ENCODE measurements around the gene XRN1.

The XRN1 gene

DNA sequence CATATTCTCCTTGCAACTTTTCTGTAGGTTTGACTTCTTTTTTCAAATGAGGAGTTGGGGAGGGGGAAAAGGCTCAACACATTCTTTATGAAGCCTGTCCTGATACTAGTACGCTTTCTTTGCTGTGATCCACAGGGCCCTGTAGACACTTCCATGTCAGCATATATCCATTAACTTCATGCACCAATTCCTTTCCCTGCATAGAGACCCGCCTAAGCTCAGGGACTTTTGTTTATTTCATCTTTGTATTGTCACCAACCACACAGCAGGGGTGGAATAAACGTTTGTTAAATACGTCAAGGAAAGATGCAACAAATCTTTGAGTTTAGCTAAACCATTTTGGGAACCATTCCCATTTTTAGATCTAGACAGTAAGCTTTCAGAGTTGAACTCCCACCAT lies 179.4 kb downstream of the XRN1 start:
- no peak for DNase-seq

- DNase-seq = no peak
Observed at GRCh38 chr3:142267269-142267668, 180.6 kb downstream of the XRN1 start.

DNA sequence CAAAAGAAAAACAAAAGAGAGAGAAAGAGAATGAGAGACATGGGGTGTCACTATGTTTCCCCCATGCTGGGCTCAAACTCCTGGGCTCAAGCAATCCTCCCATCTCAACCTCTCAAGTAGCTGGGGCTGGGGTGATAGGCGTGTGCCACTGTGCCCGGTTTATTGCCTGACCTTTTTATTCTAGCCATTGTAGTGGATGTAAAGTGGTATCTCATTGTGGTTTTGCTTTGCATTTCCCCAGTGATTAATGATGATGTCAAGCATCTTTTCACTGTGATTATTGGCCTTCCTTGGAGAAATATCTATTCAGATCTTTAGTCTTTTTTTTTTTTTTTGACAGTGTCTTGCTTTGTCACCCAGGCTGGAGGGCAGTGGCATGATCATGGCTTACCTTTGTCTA lies 184.7 kb downstream of the XRN1 start:
- DNase-seq = no peak

DNA sequence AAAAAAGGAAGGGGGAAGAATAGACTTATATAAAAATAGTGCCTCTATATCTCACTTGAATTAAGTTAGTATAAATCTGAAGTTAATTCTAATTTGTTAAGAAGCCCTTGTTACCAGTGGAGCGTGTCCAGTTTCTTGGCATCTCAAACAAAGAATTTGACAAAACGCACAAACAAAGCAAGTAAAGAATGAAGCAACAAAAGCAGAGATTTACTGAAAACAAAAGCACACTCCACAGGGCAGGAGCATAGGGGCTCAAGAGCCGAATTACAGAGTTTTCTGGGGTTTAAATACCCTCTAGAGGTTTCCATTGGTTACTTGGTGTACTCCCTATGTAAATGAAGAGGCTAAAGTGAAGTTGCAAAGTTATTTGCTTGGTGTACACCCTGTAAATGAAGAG lies 188.5 kb downstream of the XRN1 start:
- no peak for DNase-seq

- no peak for DNase-seq
Observed at GRCh38 chr3:142256712-142257333, 191.0 kb downstream of the XRN1 start.
